Measurements from ENCODE around the gene RFESD. TPM values are rescaled to one million over a fixed set of nuclear protein-coding genes. Genes with fewer than 3 reads are reported as not detected.

Gene RFESD
- total RNA-seq, 6 experiments from 2014 or later: 2.2 to 3.7 (median 2.3) TPM

DNA sequence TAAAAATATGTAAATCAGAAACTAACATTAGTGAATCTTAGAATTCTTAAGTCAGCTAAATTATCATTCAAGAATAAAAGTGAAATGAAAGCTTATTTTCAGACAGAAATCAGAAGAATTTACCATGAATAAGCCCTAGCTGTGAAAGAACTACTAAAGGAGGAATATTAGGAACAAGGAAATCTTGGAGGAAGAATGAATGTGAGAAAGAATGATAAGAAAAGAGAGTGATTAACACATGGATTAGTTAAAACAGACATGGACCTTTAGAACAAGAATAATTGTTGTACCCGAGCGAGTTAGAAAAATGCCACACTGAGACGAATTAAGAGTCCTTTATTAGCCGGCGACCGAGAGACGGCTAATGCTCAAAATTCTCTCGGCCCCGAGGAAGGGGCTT lies 60.5 kb downstream of the RFESD start:
- peaks cover 1% of the 10 kb centered on the region; the same call in 1 of the 2 replicates for H3K27me3 Mint-ChIP-seq (ENCODE audit: insufficient read depth)
- no peak overlapping the region for H3K4me3 Mint-ChIP-seq
- TF ChIP-seq, protein P1, sequence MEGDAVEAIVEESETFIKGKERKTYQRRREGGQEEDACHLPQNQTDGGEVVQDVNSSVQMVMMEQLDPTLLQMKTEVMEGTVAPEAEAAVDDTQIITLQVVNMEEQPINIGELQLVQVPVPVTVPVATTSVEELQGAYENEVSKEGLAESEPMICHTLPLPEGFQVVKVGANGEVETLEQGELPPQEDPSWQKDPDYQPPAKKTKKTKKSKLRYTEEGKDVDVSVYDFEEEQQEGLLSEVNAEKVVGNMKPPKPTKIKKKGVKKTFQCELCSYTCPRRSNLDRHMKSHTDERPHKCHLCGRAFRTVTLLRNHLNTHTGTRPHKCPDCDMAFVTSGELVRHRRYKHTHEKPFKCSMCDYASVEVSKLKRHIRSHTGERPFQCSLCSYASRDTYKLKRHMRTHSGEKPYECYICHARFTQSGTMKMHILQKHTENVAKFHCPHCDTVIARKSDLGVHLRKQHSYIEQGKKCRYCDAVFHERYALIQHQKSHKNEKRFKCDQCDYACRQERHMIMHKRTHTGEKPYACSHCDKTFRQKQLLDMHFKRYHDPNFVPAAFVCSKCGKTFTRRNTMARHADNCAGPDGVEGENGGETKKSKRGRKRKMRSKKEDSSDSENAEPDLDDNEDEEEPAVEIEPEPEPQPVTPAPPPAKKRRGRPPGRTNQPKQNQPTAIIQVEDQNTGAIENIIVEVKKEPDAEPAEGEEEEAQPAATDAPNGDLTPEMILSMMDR (IDR thresholded peaks at IDR 0.05): no peak
- H3K4me1 Mint-ChIP-seq (ENCODE audit: low read depth): peaks cover 11% of the 10 kb centered on the region
- no peaks in the 10 kb centered on the region for H3K9me3 Mint-ChIP-seq
- H3K27ac Mint-ChIP-seq: no peak overlapping the region
- 0 out of 2 replicates have a peak, but pooled peaks cover 4% of the 10 kb centered on the region for H3K36me3 Mint-ChIP-seq (ENCODE audit: low read depth)
- no peak for DNase-seq

Other genes with a start within 250 kb of the RFESD start
- 100 to 1,000 TPM; 102 to 113 (median 110) TPM for gene SKIC3, start 91.8 kb upstream of the RFESD start, total RNA-seq (2021; fragmentation: NEBNext Ultra II Directional; extraction: Animal tissue kit (Norgen Biotek cat#: 25700))
- gene ARSK, start 91.7 kb upstream of the RFESD start, total RNA-seq (2021; fragmentation: NEBNext Ultra II Directional; extraction: Animal tissue kit (Norgen Biotek cat#: 25700)): 10 to 100 TPM; 11.6 to 19.7 (median 17.3) TPM
- under 1 TPM; 0.14 to 0.35 (median 0.22) TPM for gene GPR150, start 26.7 kb upstream of the RFESD start, total RNA-seq (2021; fragmentation: NEBNext Ultra II Directional; extraction: Animal tissue kit (Norgen Biotek cat#: 25700))
- gene SPATA9, start 36.2 kb downstream of the RFESD start, total RNA-seq (2021; fragmentation: NEBNext Ultra II Directional; extraction: Animal tissue kit (Norgen Biotek cat#: 25700)): under 1 TPM; 0.17 to 0.73 (median 0.48) TPM
- 100 to 1,000 TPM; 110 to 184 (median 160) TPM for gene RHOBTB3, start 84.6 kb downstream of the RFESD start, total RNA-seq (2021; fragmentation: NEBNext Ultra II Directional; extraction: Animal tissue kit (Norgen Biotek cat#: 25700))
- 100 to 1,000 TPM; 139 to 183 (median 150) TPM for gene GLRX, start 175.9 kb downstream of the RFESD start, total RNA-seq (2021; fragmentation: NEBNext Ultra II Directional; extraction: Animal tissue kit (Norgen Biotek cat#: 25700))